ENCODE measurements around the gene VARS1.
"Not testable (repeated sequence)": the region's sequence is repeated elsewhere in the genome, so short reads cannot be mapped to it uniquely, and the experiment has no call there.

Gene VARS1

DNA sequence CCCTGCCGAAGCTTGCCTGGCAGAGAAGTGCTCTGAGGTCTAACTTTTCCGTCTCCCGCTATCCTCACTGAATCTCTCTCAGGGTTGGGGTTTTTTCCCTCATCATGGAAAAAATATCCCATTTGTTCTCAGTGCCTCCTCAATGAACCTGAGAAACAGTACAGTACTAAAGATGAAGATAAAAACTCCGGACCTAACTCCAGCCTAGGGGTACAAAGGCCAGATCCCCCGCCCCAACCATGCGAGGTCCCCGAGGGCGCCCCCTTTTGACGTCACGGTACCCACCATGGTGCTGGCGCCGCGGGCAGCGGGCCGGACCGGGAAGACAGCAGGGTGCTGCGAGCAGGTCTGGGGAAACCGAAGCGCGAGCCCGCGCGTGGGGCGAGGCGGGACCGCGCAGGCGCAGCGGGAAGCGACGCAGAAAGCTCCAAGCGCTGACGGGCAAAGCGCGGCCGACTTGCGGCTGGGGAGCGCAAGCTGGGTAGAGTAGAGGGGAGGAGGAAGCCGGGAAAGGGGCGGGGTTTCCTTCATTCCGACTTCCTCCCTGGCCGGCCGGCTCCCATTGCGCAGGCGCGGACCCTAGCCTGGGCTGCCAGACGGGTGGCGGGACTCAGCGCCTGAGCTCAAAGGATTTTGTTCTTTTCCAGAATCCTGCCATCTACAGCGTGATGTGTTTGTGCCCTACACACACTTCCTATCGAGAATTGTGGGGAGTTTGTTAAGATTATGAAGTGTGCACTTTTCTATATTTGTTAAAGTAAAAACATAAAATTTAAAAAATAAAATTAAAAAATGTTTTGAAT lies 11.1 kb upstream of the VARS1 start, which contains the start of gene LSM2:
LSM2 (minus strand) TSS at position 497 of the 803 bp plus-strand sequence; CDS start at position 288, 209 bp downstream.
- H3K4me3 ChIP-seq (ENCODE audit: low read depth, low read length), result peak within 1 kb of the TSS; percentile 85

DNA sequence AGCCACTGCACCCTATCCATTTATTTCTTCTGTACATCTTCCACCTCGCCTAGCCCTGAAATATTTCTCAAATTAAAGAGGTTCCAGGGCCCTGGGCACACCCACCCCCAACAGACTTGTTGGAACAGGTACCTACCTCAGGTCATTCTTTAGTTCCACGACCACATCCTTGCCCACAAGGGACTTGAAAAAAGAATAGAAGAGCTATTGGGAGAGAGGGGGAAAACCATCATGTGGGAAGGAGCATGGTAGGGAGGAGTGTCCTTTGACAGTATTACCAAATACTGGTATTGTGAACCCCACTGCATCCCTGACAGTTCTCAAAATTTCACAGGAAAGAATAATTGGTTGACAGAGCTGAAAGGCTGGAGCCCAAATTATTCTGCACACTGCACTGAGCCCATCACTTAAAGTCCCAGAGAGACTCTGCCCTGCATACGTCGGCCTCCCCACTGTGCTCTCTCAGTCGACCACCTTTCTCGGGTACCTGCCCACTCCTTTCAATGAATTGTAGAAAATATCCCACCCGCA lies 10.5 kb upstream of the VARS1 start:
- TF ChIP-seq CTCF (conservative IDR thresholded peaks at IDR 0.05; ENCODE audit: low read depth, low read length), result no peak
- DNase-seq (ENCODE audit: low read depth), result no peak
- H3K4me3 ChIP-seq (ENCODE audit: low read depth, low read length), result peak overlapping the region; percentile 85

More for the DNA sequence above, 11.1 kb upstream of the VARS1 start, which contains the start of gene LSM2:
- peak; percentile 98 for DNase-seq (ENCODE audit: low read depth)
- peak; percentile 1 for TF ChIP-seq CTCF (conservative IDR thresholded peaks at IDR 0.05; ENCODE audit: low read depth, low read length)

- not testable (repeated sequence) for H3K4me3 ChIP-seq (ENCODE audit: low read depth, low read length); DNase-seq (ENCODE audit: low read depth)
Observed at GRCh38 chr6:31801031-31801927, 5.7 kb upstream of the VARS1 start.

GRCh38 chr6:31799781-31800180 lies 4.2 kb upstream of the VARS1 start:
- no peak for DNase-seq (ENCODE audit: low read depth)
- H3K4me3 ChIP-seq (ENCODE audit: low read depth, low read length), result no peak overlapping the region
- TF ChIP-seq CTCF (conservative IDR thresholded peaks at IDR 0.05; ENCODE audit: low read depth, low read length), result no peak

DNA sequence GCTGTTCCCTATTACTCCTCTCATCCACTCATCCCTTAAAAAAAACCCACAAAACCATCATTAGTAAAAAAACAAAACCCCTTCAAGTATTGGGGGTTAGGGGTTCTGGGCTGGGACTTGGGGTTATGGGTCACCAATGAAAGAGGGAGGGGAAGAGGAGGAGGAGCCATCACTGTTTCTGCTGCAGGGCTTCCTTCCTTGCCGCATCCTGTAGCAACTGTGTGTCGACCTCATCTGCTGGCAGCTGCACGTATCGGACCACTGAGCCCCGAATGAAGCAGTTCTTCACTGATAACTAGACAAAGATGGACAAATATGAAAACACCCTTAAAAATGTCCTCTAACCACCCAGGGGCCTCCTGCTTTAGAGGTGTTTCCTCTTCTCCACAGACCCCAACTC lies 2.0 kb upstream of the VARS1 start:
- no peak for TF ChIP-seq CTCF (conservative IDR thresholded peaks at IDR 0.05; ENCODE audit: low read depth, low read length)
- H3K4me3 ChIP-seq (ENCODE audit: low read depth, low read length), result no peak overlapping the region
- DNase-seq (ENCODE audit: low read depth), result no peak

GRCh38 chr6:31796993-31797385 lies 1.4 kb upstream of the VARS1 start:
- H3K4me3 ChIP-seq (ENCODE audit: low read depth, low read length), result no peak overlapping the region
- no peak for DNase-seq (ENCODE audit: low read depth)
- no peak for TF ChIP-seq CTCF (conservative IDR thresholded peaks at IDR 0.05; ENCODE audit: low read depth, low read length)
